IPS-18c (cell line): ENCODE measurements around the gene NALCN.

Experiments used
- H3K4me3 ChIP-seq: 2 replicates; pipeline ENCODE4 v1.7.0; 2013; ENCODE audit warnings: low read depth, mild to moderate bottlenecking, low read length, moderate library complexity; ENCODE audit not compliant: insufficient read depth
- H3K9me3 ChIP-seq: one replicate; pipeline ENCODE4 v1.6.1; 2013; ENCODE audit warnings: mild to moderate bottlenecking, low read length, moderate library complexity; ENCODE audit not compliant: control insufficient read depth, insufficient read depth

The NALCN gene

GRCh38 chr13:101205408-101205807, 210.9 kb downstream of the NALCN start:
- H3K9me3 ChIP-seq = no peaks in the 10 kb centered on the region
- H3K4me3 ChIP-seq = no peak overlapping the region

GRCh38 chr13:101204270-101205020, 211.9 kb downstream of the NALCN start:
- no peak overlapping the region for H3K4me3 ChIP-seq
- no peaks in the 10 kb centered on the region for H3K9me3 ChIP-seq

GRCh38 chr13:101202590-101202989, 213.7 kb downstream of the NALCN start:
- no peak overlapping the region for H3K4me3 ChIP-seq

GRCh38 chr13:101190976-101191375, 225.3 kb downstream of the NALCN start:
- Histone ChIP-seq H3K4me3 (no peak overlapping the region), H3K9me3 (no peaks in the 10 kb centered on the region)

More at GRCh38 chr13:101202590-101202989, 213.7 kb downstream of the NALCN start:
- H3K9me3 ChIP-seq = no peaks in the 10 kb centered on the region

GRCh38 chr13:101190337-101190736, 226.0 kb downstream of the NALCN start:
- Histone ChIP-seq H3K9me3 (no peaks in the 10 kb centered on the region), H3K4me3 (no peak overlapping the region)

GRCh38 chr13:101185606-101186005, 230.7 kb downstream of the NALCN start:
- no peak overlapping the region for H3K4me3 ChIP-seq
- no peaks in the 10 kb centered on the region for H3K9me3 ChIP-seq

- Histone ChIP-seq H3K4me3 (no peak overlapping the region), H3K9me3 (no peaks in the 10 kb centered on the region)
Observed at GRCh38 chr13:101181076-101181685, 235.1 kb downstream of the NALCN start.

GRCh38 chr13:101179021-101179420, 237.3 kb downstream of the NALCN start:
- Histone ChIP-seq H3K4me3 (no peak overlapping the region), H3K9me3 (no peaks in the 10 kb centered on the region)

GRCh38 chr13:101178406-101178805, 237.9 kb downstream of the NALCN start:
- Histone ChIP-seq H3K4me3 (no peak overlapping the region), H3K9me3 (no peaks in the 10 kb centered on the region)

GRCh38 chr13:101170306-101170705, 246.0 kb downstream of the NALCN start:
- H3K9me3 ChIP-seq = no peaks in the 10 kb centered on the region
- H3K4me3 ChIP-seq = no peak overlapping the region

- H3K4me3 ChIP-seq = no peak overlapping the region
- no peaks in the 10 kb centered on the region for H3K9me3 ChIP-seq
Observed at GRCh38 chr13:101157261-101157660, 259.0 kb downstream of the NALCN start.

GRCh38 chr13:101155920-101156319, 260.4 kb downstream of the NALCN start:
- H3K9me3 ChIP-seq = no peaks in the 10 kb centered on the region
- H3K4me3 ChIP-seq = no peak overlapping the region

- no peak overlapping the region for H3K4me3 ChIP-seq
Observed at GRCh38 chr13:101152184-101152583, 264.1 kb downstream of the NALCN start.

GRCh38 chr13:101150998-101151397, 265.3 kb downstream of the NALCN start:
- H3K4me3 ChIP-seq = no peak overlapping the region
- H3K9me3 ChIP-seq = no peaks in the 10 kb centered on the region

More at GRCh38 chr13:101152184-101152583, 264.1 kb downstream of the NALCN start:
- H3K9me3 ChIP-seq = no peaks in the 10 kb centered on the region

- Histone ChIP-seq H3K4me3 (no peak overlapping the region), H3K9me3 (no peaks in the 10 kb centered on the region)
Observed at GRCh38 chr13:101149735-101150384, 266.4 kb downstream of the NALCN start.

GRCh38 chr13:101146101-101146898, 270.0 kb downstream of the NALCN start:
- H3K9me3 ChIP-seq = no peaks in the 10 kb centered on the region
- no peak overlapping the region for H3K4me3 ChIP-seq

- H3K9me3 ChIP-seq = no peaks in the 10 kb centered on the region
Observed at GRCh38 chr13:101144808-101145419, 271.4 kb downstream of the NALCN start.

More at GRCh38 chr13:101144808-101145419, 271.4 kb downstream of the NALCN start:
- no peak overlapping the region for H3K4me3 ChIP-seq
